Activated naive CD4-positive, alpha-beta T cell treated with anti-CD3 and anti-CD28 coated beads, Interleukin-2, amount 10 ng/mL, durations not matched to agents 5 hours and 36 hours (primary cell): Measurements from ENCODE around the gene SERTAD4. TPM values are rescaled to one million over a fixed set of nuclear protein-coding genes. Genes with fewer than 3 reads are reported as not detected.

ENCODE experiments used
- total RNA-seq, 2 experiments: library from RNA; stranded (reverse); gene quantifications; one replicate each; pipeline ENCODE4 v1.2.3, GENCODE V29; 2021

Gene SERTAD4
- total RNA-seq: not detected

DNA sequence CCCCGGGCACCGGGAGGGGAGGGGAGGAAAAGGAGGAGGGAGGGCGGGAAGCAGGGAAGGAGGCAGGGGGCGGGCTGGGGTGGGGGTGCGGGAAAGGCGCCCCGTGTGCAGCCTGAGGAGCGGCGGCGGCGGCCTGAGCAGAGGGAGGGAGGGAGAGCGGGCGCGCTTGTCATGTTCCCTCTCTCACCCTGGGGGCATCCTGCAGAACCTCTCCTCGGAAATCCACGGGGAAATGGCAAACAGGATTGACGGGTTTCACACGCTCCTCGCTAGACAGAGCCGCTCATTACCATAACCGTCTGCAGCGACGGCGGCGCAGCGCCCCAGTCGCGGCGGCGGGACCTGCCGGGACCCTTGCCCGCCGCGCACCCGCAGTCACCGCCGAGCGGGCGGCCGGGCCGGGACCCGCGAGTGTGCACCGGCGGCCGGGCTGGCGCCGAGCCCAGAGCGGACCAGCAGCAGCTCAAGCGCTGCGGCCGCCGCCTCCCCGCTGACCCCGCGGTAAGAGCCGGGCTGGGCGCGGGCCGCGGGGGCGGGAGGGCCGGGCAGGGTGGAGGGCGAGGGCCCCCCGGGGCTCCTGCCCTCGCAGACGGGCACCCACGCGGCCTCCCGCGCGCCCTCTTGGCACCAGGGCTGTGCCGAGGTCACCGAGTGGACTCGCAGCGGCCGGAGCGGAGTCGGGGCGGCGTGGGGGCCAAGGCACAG is at the start of gene SERTAD4:
Gene SERTAD4, plus strand, starts transcription at position 286 of the 705 bp plus-strand sequence. CDS start 5,165 bp downstream, outside the sequence.

Other genes with a start within 250 kb of the SERTAD4 start
- gene HHAT, start 96.1 kb downstream of the SERTAD4 start, total RNA-seq: 1 to 10 TPM; 1.1 to 2.4 TPM